OCI-LY3 (cell line): ENCODE data around the gene ATP2C1.

Source experiments
- CTCF ChIP-seq: fragments of 200-600, 300-600 bp; sonication (generic); IDR thresholded peaks from 2 replicates; pipeline ENCODE4 v1.5.1; 2014; ENCODE audit warnings: antibody characterized with exemption, low read length, low read depth
- EZH2phosphoT487 ChIP-seq: fragments of 200-600 bp; shearing (Covaris generic); IDR thresholded peaks from 2 replicates; pipeline ENCODE4 v1.6.1; 2018; ENCODE audit warnings: antibody characterized with exemption, mixed run types, low read depth

- TF ChIP-seq CTCF: no peak
- no peak for TF ChIP-seq EZH2phosphoT487
Observed at GRCh38 chr3:130926504-130926903, 32.6 kb downstream of the ATP2C1 start.
